ENCODE results near the gene CRYBB1.

DNA sequence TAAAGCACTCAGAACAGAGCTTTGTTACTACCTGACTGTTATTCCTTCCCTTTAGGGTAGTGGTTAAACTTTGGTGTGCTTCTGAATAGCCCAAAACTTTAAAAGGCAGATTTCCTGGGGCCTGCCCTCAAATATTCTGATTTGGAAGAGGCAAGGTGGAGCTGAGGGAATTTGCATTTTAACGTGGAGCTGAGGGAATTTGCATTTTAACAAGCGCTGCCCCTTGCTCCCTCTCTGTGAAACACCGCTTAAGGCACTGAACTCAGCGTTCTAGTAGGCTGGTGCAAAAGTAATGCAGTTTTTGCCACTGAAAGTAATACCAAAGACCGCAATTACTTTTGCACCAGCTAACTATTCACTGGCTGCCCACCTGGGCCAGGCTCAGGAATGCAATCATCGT lies 62.9 kb downstream of the CRYBB1 start:
- no peak for TF ChIP-seq POLR2AphosphoS5 (IDR thresholded peaks at IDR 0.05; ENCODE audit: low read depth, low read length)
- no peak for TF ChIP-seq TAF1 (IDR thresholded peaks at IDR 0.05; ENCODE audit: borderline replicate concordance, insufficient read depth, low read length)

Measured in PFSK-1 (cell line).